Endothelial cell of umbilical vein (primary cell): ENCODE results near the gene SH3BGRL2. TPM values are rescaled to one million over a fixed set of nuclear protein-coding genes. Genes with fewer than 3 reads are reported as not detected.

Experiments used
- BruUV-seq: library from RNA; stranded (reverse); fragments of 400-500 nt; replicated peaks from 2 replicates; lab custom pipeline; 2021; lab: Mats Ljungman, UMichigan
- CTCF ChIA-PET: fragments of 300-600, 350-600 bp; sonication (Branson Sonifier 250); formaldehyde crosslinking; loops from one replicate; lab custom pipeline; 2021; ENCODE audit warnings: antibody characterized with exemption, inconsistent platforms; lab: Charles Lee
- POLR2A ChIA-PET: fragments of 300-600, 350-600 bp; sonication (Branson Sonifier 250); formaldehyde crosslinking; loops from one replicate; lab custom pipeline; 2021; ENCODE audit warnings: antibody characterized with exemption, inconsistent platforms; lab: Charles Lee
- DNase-seq: peaks from one replicate; pipeline ENCODE4 v3.0.0-alpha.2; 2011; ENCODE audit warnings: low read depth, low spot score
- FAIRE-seq: peaks from 2 replicates; lab custom pipeline; 2011; peaks lifted over from hg19 to GRCh38; lab: Jason Lieb, UNC
- H2AFZ ChIP-seq: 2 replicates; pipeline ENCODE4 v1.6.0; 2012; ENCODE audit warnings: low read depth, low read length, control low read depth, inconsistent platforms
- H3K27ac ChIP-seq: 2 replicates; pipeline ENCODE4 v1.5.1; 2011; ENCODE audit warnings: low read depth, mild to moderate bottlenecking, control low read depth, low read length, moderate library complexity; ENCODE audit not compliant: insufficient read depth
- H3K27me3 ChIP-seq, 2 experiments: 2 replicates each; pipeline versions ENCODE4 v1.6.0 to v1.6.1; 2011; ENCODE audit warnings: low read length in 2 of 2, mixed read lengths in 1 of 2; ENCODE audit not compliant: control insufficient read depth in 2 of 2, insufficient read depth in 2 of 2
- H3K36me3 ChIP-seq, 2 experiments: 2 replicates in 1 of 2; 3 replicates in 1 of 2; pipeline ENCODE4 v1.5.1; 2011; ENCODE audit warnings: low read length in 2 of 2, mild to moderate bottlenecking in 1 of 2, moderate library complexity in 1 of 2; ENCODE audit not compliant: control insufficient read depth in 2 of 2, insufficient read depth in 2 of 2; ENCODE audit errors: extremely low read depth in 1 of 2
- H3K4me1 ChIP-seq: 3 replicates; pipeline ENCODE4 v1.5.1; 2011; ENCODE audit warnings: mild to moderate bottlenecking, low read length; ENCODE audit not compliant: control insufficient read depth, insufficient read depth; ENCODE audit errors: extremely low read depth
- H3K4me2 ChIP-seq: 2 replicates; pipeline ENCODE4 v1.6.1; 2011; ENCODE audit warnings: low read length, control low read depth, mixed read lengths; ENCODE audit not compliant: insufficient read depth
- H3K4me3 ChIP-seq, 3 experiments: fragments of 200-600 bp in 1 of 3; sonication (generic), shearing (Covaris generic) in 1 of 3; replicated peaks in 1 of 3; 2 replicates each; pipeline ENCODE4 v1.5.1; 2011 to 2016; ENCODE audit warnings: control low read depth in 3 of 3, low read length in 3 of 3, mild to moderate bottlenecking in 2 of 3, inconsistent platforms in 1 of 3, low read depth in 1 of 3, moderate library complexity in 1 of 3; ENCODE audit not compliant: insufficient read depth in 1 of 3
- H3K79me2 ChIP-seq: 2 replicates; pipeline ENCODE4 v1.6.0; 2012; ENCODE audit warnings: low read length, inconsistent platforms; ENCODE audit not compliant: control insufficient read depth, insufficient read depth
- H3K9ac ChIP-seq: replicated peaks from 2 replicates; pipeline ENCODE3; 2011; ENCODE audit warnings: low read length, control low read depth; ENCODE audit not compliant: insufficient read depth; ENCODE audit errors: extremely low read depth
- H3K9me1 ChIP-seq: replicated peaks from 3 replicates; pipeline ENCODE4 v1.6.0; 2011; ENCODE audit warnings: mild to moderate bottlenecking, low read length; ENCODE audit not compliant: control insufficient read depth, insufficient read depth; ENCODE audit errors: extremely low read depth
- H3K9me3 ChIP-seq: replicated peaks from 2 replicates; pipeline ENCODE4 v1.5.1; 2012; ENCODE audit warnings: low read length, inconsistent platforms; ENCODE audit not compliant: control insufficient read depth, insufficient read depth
- H4K20me1 ChIP-seq: replicated peaks from 2 replicates; pipeline ENCODE3; 2011; ENCODE audit warnings: mild to moderate bottlenecking, low read length; ENCODE audit not compliant: control insufficient read depth, insufficient read depth; ENCODE audit errors: extremely low read depth
- CTCF ChIP-seq, 2 donors: IDR thresholded peaks; 1 replicate in 1 of 2; 2 replicates in 1 of 2; pipeline ENCODE4 v1.5.1; 2011; ENCODE audit warnings: low read length in 2 of 2, mild to moderate bottlenecking in 2 of 2, moderate library complexity in 2 of 2, control low read depth in 1 of 2, inconsistent platforms in 1 of 2, low read depth in 1 of 2; ENCODE audit not compliant: insufficient read depth in 1 of 2; ENCODE audit errors: extremely low read depth in 1 of 2
- EZH2 ChIP-seq: IDR thresholded peaks from 2 replicates; pipeline ENCODE4 v1.6.1; 2012; ENCODE audit warnings: borderline replicate concordance, low read depth, mild to moderate bottlenecking, moderate library complexity, low read length, inconsistent platforms; ENCODE audit not compliant: severe bottlenecking
- FOS ChIP-seq: IDR thresholded peaks from 2 replicates; pipeline ENCODE4 v1.6.1; 2011; ENCODE audit warnings: mild to moderate bottlenecking, low read length, moderate library complexity, borderline replicate concordance; ENCODE audit not compliant: insufficient read depth
- GATA2 ChIP-seq: IDR thresholded peaks from 2 replicates; pipeline ENCODE4 v1.7.0; 2011; ENCODE audit warnings: low read depth, mild to moderate bottlenecking, moderate library complexity, mixed read lengths, low read length; ENCODE audit not compliant: insufficient read length, insufficient read depth
- JUN ChIP-seq: IDR thresholded peaks from 2 replicates; pipeline ENCODE4 v1.6.1; 2011; ENCODE audit warnings: borderline replicate concordance, low read depth; ENCODE audit not compliant: insufficient read length, insufficient read depth
- MAX ChIP-seq: IDR thresholded peaks from 2 replicates; pipeline ENCODE4 v1.6.1; 2011; ENCODE audit not compliant: insufficient read depth, insufficient read length
- MYC ChIP-seq: IDR thresholded peaks from one replicate; pipeline ENCODE4 v1.6.1; 2011; ENCODE audit warnings: mild to moderate bottlenecking, low read depth, low read length
- POLR2A ChIP-seq: IDR thresholded peaks from 2 replicates; pipeline ENCODE4 v1.6.1; 2012; ENCODE audit warnings: low read depth, mild to moderate bottlenecking, control low read depth, low read length
- POLR2AphosphoS5 ChIP-seq: IDR thresholded peaks from 2 replicates; pipeline ENCODE4 v1.6.1; 2012; ENCODE audit warnings: low read depth, mild to moderate bottlenecking, control low read depth, low read length, moderate library complexity; ENCODE audit not compliant: insufficient read depth
- dilution Hi-C: fragments of 300-500 bp; cut with MboI; formaldehyde crosslinking; loops from one replicate; pipeline ENCODE4 v1.15.0; 2019; ENCODE audit warnings: low sequenced_read_pairs; ENCODE audit not compliant: extremely low pct_ligation_motif_present
- intact Hi-C: fragments of 100-400 bp; cut with micrococcal nuclease; formaldehyde crosslinking; loops from one replicate; pipeline ENCODE4 v1.10.0; 2022
- polyA plus RNA-seq, 4 experiments: library from polyadenylated mRNA; depleted of rRNA in 3 of 4; stranded (reverse) in 3 of 4; unstranded in 1 of 4; fragments of >200 nt; gene quantifications; 2 replicates each; pipeline versions ENCODE4 v1.2.1 to v1.2.3, GENCODE V29; 2011 to 2012; ENCODE audit warnings: missing spikeins in 1 of 4
- total RNA-seq: library from RNA; stranded (reverse); gene quantifications from 2 replicates; pipeline ENCODE4 v1.2.3, GENCODE V29; 2021

Gene SH3BGRL2
- total and polyA plus RNA-seq, 2 donors (not counting 3 experiments of a cell fraction or from before 2014, with no cell fraction given): 3.2 to 10.7 TPM

DNA sequence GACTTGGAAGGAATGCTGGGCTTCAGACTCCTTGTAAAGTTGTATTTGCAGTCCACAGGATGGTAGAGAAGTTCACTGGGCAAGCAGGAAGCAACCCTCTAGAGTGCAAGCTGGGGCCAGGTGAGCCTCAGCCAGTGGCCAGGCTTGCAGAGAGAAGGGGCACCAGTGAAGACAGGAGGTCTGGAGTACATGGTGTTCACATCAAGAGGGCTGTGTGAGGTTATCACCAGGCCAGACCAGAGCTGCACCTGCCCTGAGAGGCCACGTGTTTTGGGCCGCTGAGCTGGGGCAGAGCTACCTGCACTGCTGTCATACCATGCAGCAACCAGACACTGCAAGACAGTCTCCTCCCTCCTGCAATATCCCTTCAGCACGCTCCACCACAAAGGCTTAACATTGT lies 79.0 kb downstream of the SH3BGRL2 start:
- no peak overlapping the region for H3K9ac ChIP-seq
- H3K79me2 ChIP-seq: no peaks in the 10 kb centered on the region
- no peak overlapping the region for H3K4me2 ChIP-seq
- no peaks in the 10 kb centered on the region for H3K9me1 ChIP-seq
- FAIRE-seq (no peak), DNase-seq (no peak)
- TF ChIP-seq CTCF (IDR thresholded peaks at IDR 0.05; ENCODE audit: extremely low read depth in 1 of 2, insufficient read depth in 1 of 2, low read depth in 1 of 2, low read length in 2 of 2): no peak
- no peak for TF ChIP-seq MYC
- no peak for TF ChIP-seq MAX
- no peak for TF ChIP-seq POLR2AphosphoS5
- BruUV-seq: no TSS peak
- no peak overlapping the region for H3K4me3 ChIP-seq
- intact Hi-C loops: loop anchor here (5.0 kb wide), 2 partner anchors 102 to 478 kb away; partner anchors contain the start of gene HMGN3
- H3K36me3 ChIP-seq: no peaks in the 10 kb centered on the region
- H3K27ac ChIP-seq: no peak overlapping the region
- H3K4me1 ChIP-seq: peaks cover 10% of the 10 kb centered on the region
- ChIA-PET POLR2A (no interaction called here), CTCF (interaction anchor here (1.1 to 2.9 kb wide), 2 partner anchors 9 to 140 kb away, joined by 4 to 11 read pairs; no protein-coding TSS in a partner anchor)
- dilution Hi-C loops: no loop called here
- no peak overlapping the region for H2AFZ ChIP-seq
- no peaks in the 10 kb centered on the region for H4K20me1 ChIP-seq
- no peaks in the 10 kb centered on the region for H3K9me3 ChIP-seq
- no peaks in the 10 kb centered on the region for H3K27me3 ChIP-seq

- ChIA-PET CTCF (interaction anchor here (0.9 to 2.9 kb wide), 3 partner anchors 26 to 141 kb away, joined by 3 to 11 read pairs (median 3); no protein-coding TSS in a partner anchor), POLR2A (interaction anchor here (1.0 kb wide), 1 partner anchor 141 kb away, joined by 4 read pairs; no protein-coding TSS in a partner anchor)
- H3K36me3 ChIP-seq: no peaks in the 10 kb centered on the region
- H4K20me1 ChIP-seq: no peaks in the 10 kb centered on the region
- H3K4me1 ChIP-seq: no peaks in the 10 kb centered on the region
- H3K79me2 ChIP-seq: no peaks in the 10 kb centered on the region
- H2AFZ ChIP-seq: no peak overlapping the region
- H3K4me3 ChIP-seq: no peak overlapping the region
- no peaks in the 10 kb centered on the region for H3K27me3 ChIP-seq
- DNase-seq (no peak), FAIRE-seq (no peak)
- H3K4me2 ChIP-seq: no peak overlapping the region
- H3K9me1 ChIP-seq: no peaks in the 10 kb centered on the region
- intact Hi-C loops: loop anchor here (5.0 kb wide), 2 partner anchors 101 to 479 kb away; partner anchors contain the start of gene HMGN3
- TF ChIP-seq MYC (no peak), JUN (no peak), MAX (no peak), GATA2 (no peak), POLR2A (no peak), FOS (no peak), CTCF (IDR thresholded peaks at IDR 0.05; ENCODE audit: extremely low read depth in 1 of 2, insufficient read depth in 1 of 2, low read depth in 1 of 2, low read length in 2 of 2) (no peak), EZH2 (no peak)
- dilution Hi-C loops: no loop called here
- H3K9ac ChIP-seq: no peak overlapping the region
- BruUV-seq: no TSS peak
- H3K9me3 ChIP-seq: no peaks in the 10 kb centered on the region
- no peak overlapping the region for H3K27ac ChIP-seq
Observed at GRCh38 chr6:79711167-79711566, 80.0 kb downstream of the SH3BGRL2 start.
